Neural crest cell (in vitro differentiated cells): Measurements from ENCODE around the gene BMP8A. TPM values are rescaled to one million over a fixed set of nuclear protein-coding genes. Genes with fewer than 3 reads are reported as not detected.
"Not testable (repeated sequence)": the region's sequence is repeated elsewhere in the genome, so short reads cannot be mapped to it uniquely, and the experiment has no call there.

Experiments
- DNase-seq: peaks from one replicate; pipeline ENCODE4 v3.0.0; 2021; ENCODE audit warnings: low read depth, mixed read lengths, low spot score
- H3K27ac Mint-ChIP-seq: one replicate; pipeline ENCODE4 v1.8.0; 2021; ENCODE audit warnings: mild to moderate bottlenecking, mixed read lengths; ENCODE audit not compliant: unreplicated experiment
- H3K27me3 Mint-ChIP-seq: 2 replicates; pipeline ENCODE4 v1.8.0; 2021; ENCODE audit warnings: low read depth, mild to moderate bottlenecking, mixed read lengths
- H3K36me3 Mint-ChIP-seq: 2 replicates; pipeline ENCODE4 v1.8.0; 2021; ENCODE audit warnings: low read depth, mild to moderate bottlenecking, mixed read lengths
- H3K4me1 Mint-ChIP-seq: 2 replicates; pipeline ENCODE4 v1.8.0; 2021; ENCODE audit warnings: mixed read lengths
- H3K4me3 Mint-ChIP-seq: one replicate; pipeline ENCODE4 v1.8.0; 2021; ENCODE audit warnings: mild to moderate bottlenecking, mixed read lengths
- H3K9me3 Mint-ChIP-seq: 2 replicates; pipeline ENCODE4 v1.8.0; 2021; ENCODE audit warnings: mixed read lengths
- total RNA-seq: library from RNA; stranded (reverse); gene quantifications from 2 replicates; pipeline ENCODE4 v1.2.1, GENCODE V29; 2021
- TF ChIP-seq, protein P1 (sequence below): fragments of 200-600 bp; sonication (generic); conservative IDR thresholded peaks from 2 replicates; pipeline ENCODE4 v1.5.0; 2021; ENCODE audit warnings: antibody characterized with exemption, mild to moderate bottlenecking

BMP8A gene
- total RNA-seq, 1 donor from 2014 or later: 0.19 TPM

DNA sequence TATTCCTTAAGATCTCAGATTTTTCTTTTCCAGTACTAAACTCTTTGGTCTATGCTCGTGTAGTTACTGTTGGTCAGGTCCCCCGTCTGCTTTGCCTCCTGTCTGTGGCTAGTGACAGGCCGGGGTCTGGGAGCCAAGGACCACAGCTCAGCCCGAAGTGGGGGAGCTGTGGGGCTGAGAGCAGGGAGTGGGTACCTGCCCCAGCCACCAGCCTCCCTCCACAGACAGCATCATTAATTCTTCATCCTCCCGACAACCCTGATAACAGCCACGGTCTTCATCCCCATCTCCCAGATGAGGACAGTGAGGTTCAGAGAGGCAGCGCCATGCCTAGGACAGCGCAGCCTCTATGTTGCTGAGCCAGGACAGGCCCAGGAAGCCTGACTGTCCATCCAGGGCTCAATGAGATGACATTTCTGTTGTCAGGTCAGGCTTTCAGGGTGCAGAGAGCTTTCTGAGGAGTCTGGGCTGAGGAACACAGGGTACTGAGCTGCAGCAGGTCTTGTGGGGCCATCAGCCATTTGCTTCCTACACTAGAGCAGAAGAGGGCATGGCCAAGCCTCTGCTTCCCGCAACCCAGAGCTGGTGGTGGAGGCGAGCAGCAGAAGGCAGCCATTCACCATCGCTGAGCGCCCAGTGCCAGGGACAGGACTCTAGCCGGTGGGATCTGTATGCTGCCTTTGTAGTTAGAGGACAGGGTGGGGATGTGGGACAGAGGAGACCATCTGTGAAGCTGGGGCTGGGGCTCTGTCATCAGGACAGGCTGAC is 1.8 kb downstream of the BMP8A start:
- H3K27ac Mint-ChIP-seq, H3K9me3 Mint-ChIP-seq, DNase-seq, H3K36me3 Mint-ChIP-seq, H3K4me1 Mint-ChIP-seq: not testable (repeated sequence)
- Mint-ChIP-seq H3K4me3 (peak overlapping the region; percentile 61), H3K27me3 (peaks cover 51% of the 10 kb centered on the region)

DNA sequence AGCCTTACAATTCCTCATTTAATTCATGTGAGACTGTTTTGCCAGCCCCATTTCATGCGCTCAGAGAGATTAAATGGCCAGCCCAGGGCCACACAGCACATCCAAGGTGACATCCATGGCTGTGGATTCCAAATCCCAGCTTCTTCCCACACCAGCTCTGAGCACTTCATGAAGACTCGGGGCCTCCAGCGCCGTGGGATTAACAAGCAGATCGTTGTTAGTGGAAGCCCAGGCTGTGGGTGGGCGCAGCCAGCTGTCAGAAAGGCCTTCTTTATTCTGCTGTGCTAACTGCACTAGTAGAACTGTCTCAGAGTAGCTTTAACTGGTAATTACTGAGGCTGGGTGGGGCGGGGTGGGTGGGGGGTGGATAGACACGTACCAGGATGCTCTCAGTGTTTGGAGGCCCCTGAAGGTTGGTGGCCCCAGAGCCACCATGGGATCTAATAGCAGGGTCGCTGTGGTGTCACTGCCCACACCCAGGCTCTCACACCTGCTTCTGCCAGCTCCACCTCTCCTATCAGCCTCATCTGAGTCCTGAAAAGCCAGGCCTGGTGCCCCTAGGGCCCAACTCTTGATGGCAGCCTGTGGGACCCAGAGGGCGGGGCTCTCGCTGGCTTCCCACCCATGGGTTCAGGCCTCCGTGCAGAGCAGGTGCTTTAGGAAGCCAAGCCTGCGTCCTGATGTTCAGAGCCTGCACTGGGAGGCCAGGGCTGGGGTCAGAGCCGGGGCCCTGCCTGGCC is 3.4 kb downstream of the BMP8A start:
- no peak for DNase-seq
- H3K36me3 Mint-ChIP-seq: no peaks in the 10 kb centered on the region
- H3K27me3 Mint-ChIP-seq: peaks cover 45% of the 10 kb centered on the region
- H3K4me1 Mint-ChIP-seq: no peaks in the 10 kb centered on the region
- no peak overlapping the region for H3K27ac Mint-ChIP-seq
- TF ChIP-seq, protein P1, sequence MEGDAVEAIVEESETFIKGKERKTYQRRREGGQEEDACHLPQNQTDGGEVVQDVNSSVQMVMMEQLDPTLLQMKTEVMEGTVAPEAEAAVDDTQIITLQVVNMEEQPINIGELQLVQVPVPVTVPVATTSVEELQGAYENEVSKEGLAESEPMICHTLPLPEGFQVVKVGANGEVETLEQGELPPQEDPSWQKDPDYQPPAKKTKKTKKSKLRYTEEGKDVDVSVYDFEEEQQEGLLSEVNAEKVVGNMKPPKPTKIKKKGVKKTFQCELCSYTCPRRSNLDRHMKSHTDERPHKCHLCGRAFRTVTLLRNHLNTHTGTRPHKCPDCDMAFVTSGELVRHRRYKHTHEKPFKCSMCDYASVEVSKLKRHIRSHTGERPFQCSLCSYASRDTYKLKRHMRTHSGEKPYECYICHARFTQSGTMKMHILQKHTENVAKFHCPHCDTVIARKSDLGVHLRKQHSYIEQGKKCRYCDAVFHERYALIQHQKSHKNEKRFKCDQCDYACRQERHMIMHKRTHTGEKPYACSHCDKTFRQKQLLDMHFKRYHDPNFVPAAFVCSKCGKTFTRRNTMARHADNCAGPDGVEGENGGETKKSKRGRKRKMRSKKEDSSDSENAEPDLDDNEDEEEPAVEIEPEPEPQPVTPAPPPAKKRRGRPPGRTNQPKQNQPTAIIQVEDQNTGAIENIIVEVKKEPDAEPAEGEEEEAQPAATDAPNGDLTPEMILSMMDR: no peak
- H3K4me3 Mint-ChIP-seq: no peak overlapping the region
- no peaks in the 10 kb centered on the region for H3K9me3 Mint-ChIP-seq

DNA sequence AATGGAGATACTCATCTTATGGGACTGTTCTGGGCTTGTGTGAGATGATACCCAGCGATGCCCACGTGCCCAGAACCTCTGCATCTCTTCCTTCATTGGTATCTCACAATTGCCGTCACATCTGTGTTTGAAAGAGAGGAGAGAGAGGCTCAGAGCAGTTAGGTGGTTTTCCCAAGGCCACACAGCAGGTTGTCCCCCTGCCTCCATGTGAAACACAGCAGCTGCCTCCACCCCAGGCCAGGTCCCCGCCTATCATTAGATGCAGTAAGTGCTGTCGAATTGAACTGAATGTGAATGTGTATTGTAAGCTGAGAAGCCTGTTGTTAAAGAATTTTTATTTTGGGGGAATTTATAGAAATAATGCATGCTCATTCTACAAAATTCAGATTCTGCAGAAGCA is 5.1 kb downstream of the BMP8A start:
- H3K9me3 Mint-ChIP-seq, H3K36me3 Mint-ChIP-seq, H3K4me1 Mint-ChIP-seq, DNase-seq, H3K27ac Mint-ChIP-seq: not testable (repeated sequence)
- peak overlapping the region; percentile 27 for H3K4me3 Mint-ChIP-seq
- peaks cover 37% of the 10 kb centered on the region for H3K27me3 Mint-ChIP-seq

DNA sequence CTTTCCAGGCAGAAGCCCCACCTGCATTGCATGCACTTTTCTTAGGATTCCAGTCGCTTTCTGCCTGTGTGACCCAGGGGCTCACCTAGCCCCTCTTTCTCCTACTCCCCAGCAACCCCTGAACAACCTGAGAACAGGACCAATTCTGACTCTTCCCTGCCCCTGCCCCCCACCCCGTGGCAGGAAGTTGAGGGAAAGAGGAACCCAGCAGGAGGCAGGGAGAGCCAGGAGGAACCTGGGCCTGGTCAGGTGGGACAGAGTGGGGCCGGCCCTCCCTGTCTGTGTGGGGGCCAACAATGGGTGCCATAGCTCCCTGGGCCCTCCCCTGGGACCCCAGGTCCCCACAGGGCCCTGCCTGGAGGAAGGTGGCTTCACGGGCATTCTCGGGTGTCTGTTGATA is 6.1 kb downstream of the BMP8A start:
- Mint-ChIP-seq H3K27me3 (peaks cover 31% of the 10 kb centered on the region), H3K36me3 (no peaks in the 10 kb centered on the region), H3K9me3 (no peaks in the 10 kb centered on the region), H3K27ac (no peak overlapping the region), H3K4me1 (no peaks in the 10 kb centered on the region), H3K4me3 (no peak overlapping the region)
- DNase-seq: no peak
- TF ChIP-seq, protein P1: no peak

DNA sequence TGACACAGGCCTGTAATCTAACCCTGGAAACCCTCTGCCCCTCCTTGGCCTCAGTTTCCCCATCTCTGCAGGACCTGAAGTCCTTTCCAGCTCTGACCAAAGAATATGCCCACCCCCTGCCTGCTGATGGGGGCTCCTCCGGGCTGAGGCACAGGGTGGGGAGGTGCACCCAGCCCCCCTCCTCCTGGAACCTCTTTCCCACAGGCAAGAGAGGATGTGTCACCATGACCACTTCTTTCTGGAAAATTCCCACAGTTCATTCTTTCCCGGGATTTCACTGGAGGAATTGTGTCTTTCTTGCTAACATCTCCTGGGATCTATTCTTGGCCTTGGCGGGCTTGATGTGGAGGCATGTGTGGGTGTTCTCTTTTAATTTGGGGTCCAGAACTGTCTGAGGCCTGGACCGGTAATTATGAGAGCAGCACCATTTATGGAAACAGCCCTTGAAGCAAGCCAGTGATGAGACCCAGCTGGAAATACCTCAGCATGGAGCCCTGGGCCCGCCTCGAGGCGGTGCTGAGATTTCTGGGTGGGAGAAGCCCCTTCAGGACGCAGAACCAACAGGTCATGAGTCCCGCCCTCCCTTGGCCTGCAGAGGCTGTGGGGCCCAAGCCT is 6.8 kb downstream of the BMP8A start:
- H3K9me3 Mint-ChIP-seq, H3K36me3 Mint-ChIP-seq, H3K4me3 Mint-ChIP-seq: not testable (repeated sequence)

DNA sequence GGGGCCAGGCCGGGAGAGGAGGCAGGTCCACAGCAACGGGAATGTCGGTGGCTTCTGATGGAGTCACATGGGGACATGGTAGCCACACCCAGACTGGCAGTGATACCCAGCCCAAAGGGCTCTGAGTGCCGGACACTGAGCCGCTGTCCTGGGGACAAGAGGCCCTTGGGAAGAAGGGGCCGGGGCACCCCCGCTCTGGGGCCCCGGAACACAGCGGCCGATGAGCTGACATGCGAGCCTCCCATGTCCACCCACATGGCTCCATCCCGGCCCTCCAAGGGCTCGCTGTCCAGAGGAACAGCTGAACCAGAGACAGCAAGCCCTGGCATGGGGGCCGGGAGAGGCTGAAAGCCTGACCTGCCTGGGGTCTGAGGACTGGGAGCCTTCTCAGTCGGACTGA is 7.4 kb downstream of the BMP8A start:
- H3K4me3 Mint-ChIP-seq, H3K36me3 Mint-ChIP-seq, H3K9me3 Mint-ChIP-seq, H3K27ac Mint-ChIP-seq, DNase-seq, H3K4me1 Mint-ChIP-seq: not testable (repeated sequence)
- H3K27me3 Mint-ChIP-seq: peaks cover 18% of the 10 kb centered on the region

More for the DNA sequence above, 6.8 kb downstream of the BMP8A start:
- H3K4me1 Mint-ChIP-seq, H3K27ac Mint-ChIP-seq, DNase-seq: not testable (repeated sequence)
- H3K27me3 Mint-ChIP-seq: peaks cover 24% of the 10 kb centered on the region

DNA sequence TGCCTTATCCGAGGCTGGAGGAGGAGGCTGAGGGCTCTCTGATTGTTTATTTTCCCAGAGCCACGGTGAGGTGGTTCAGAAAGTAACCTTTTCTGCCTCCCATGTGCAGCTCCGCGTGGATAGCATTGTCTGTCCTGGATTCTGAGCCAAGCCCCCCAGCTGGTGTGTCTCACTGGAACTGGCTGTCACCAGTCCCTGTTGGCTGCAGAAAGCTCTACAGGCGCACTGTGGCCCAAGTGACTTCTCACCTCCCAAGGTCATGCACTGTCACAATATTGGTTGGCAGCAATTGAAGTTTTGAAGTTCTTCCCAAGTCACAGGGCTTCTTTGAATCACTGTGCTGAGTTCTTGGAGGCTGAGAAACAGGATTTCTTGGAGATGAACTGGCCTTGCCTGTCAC is 8.2 kb downstream of the BMP8A start:
- H3K4me3 Mint-ChIP-seq: no peak overlapping the region
- TF ChIP-seq, protein P1: no peak

More for the DNA sequence above, 8.2 kb downstream of the BMP8A start:
- H3K9me3 Mint-ChIP-seq: no peaks in the 10 kb centered on the region
- no peak overlapping the region for H3K27ac Mint-ChIP-seq
- peaks cover 10% of the 10 kb centered on the region for H3K27me3 Mint-ChIP-seq
- no peaks in the 10 kb centered on the region for H3K36me3 Mint-ChIP-seq
- no peaks in the 10 kb centered on the region for H3K4me1 Mint-ChIP-seq
- DNase-seq: no peak
